HS-5 (cell line): Measurements from ENCODE around the gene CDCA5.

Source experiments
- DNase-seq: peaks from one replicate; pipeline ENCODE4 v3.0.0-alpha.2; 2012; ENCODE audit warnings: low read depth

CDCA5 gene

GRCh38 chr11:65107078-65107477 lies 23.2 kb upstream of the CDCA5 start:
- DNase-seq: no peak

- DNase-seq: no peak
Observed at GRCh38 chr11:65104628-65105027, 20.8 kb upstream of the CDCA5 start.

GRCh38 chr11:65103476-65103875 lies 19.6 kb upstream of the CDCA5 start:
- DNase-seq: no peak

GRCh38 chr11:65102142-65103095 lies 18.6 kb upstream of the CDCA5 start:
- DNase-seq: no peak

GRCh38 chr11:65100674-65101350 lies 17.0 kb upstream of the CDCA5 start:
- no peak for DNase-seq

GRCh38 chr11:65096926-65097325 lies 13.1 kb upstream of the CDCA5 start:
- no peak for DNase-seq

GRCh38 chr11:65095974-65096806 lies 12.3 kb upstream of the CDCA5 start, which contains the start of gene VPS51:
TSS of gene VPS51 (plus strand) at chr11:65096214. CDS start at chr11:65096251, 37 bp downstream.
- no peak for DNase-seq

GRCh38 chr11:65095427-65095826 lies 11.6 kb upstream of the CDCA5 start:
- no peak for DNase-seq

- DNase-seq: no peak
Observed at GRCh38 chr11:65090628-65091027, 6.8 kb upstream of the CDCA5 start.

- no peak for DNase-seq
Observed at GRCh38 chr11:65089621-65090020, 5.8 kb upstream of the CDCA5 start.

- DNase-seq: no peak
Observed at GRCh38 chr11:65087827-65088226, 4.0 kb upstream of the CDCA5 start.

- DNase-seq: no peak
Observed at GRCh38 chr11:65087216-65087615, 3.4 kb upstream of the CDCA5 start.

GRCh38 chr11:65086809-65087208 lies 3.0 kb upstream of the CDCA5 start:
- no peak for DNase-seq

- DNase-seq: no peak
Observed at GRCh38 chr11:65085446-65085845, 1.6 kb upstream of the CDCA5 start.

GRCh38 chr11:65084598-65085375 lies 947 bp upstream of the CDCA5 start:
- no peak for DNase-seq

GRCh38 chr11:65083134-65083833 lies 556 bp downstream of the CDCA5 start:
- no peak for DNase-seq

GRCh38 chr11:65078786-65079342 lies 5.0 kb downstream of the CDCA5 start:
- DNase-seq: no peak

GRCh38 chr11:65078151-65078550 lies 5.7 kb downstream of the CDCA5 start:
- no peak for DNase-seq

- DNase-seq: no peak
Observed at GRCh38 chr11:65077451-65077850, 6.4 kb downstream of the CDCA5 start.

GRCh38 chr11:65072631-65072966 lies 11.2 kb downstream of the CDCA5 start:
- DNase-seq: no peak
